ENCODE data around the gene PPM1F. TPM values are rescaled to one million over a fixed set of nuclear protein-coding genes. Genes with fewer than 3 reads are reported as not detected.

Gene PPM1F
- total RNA-seq, 1 experiment from 2014 or later, result 21.1 TPM

DNA sequence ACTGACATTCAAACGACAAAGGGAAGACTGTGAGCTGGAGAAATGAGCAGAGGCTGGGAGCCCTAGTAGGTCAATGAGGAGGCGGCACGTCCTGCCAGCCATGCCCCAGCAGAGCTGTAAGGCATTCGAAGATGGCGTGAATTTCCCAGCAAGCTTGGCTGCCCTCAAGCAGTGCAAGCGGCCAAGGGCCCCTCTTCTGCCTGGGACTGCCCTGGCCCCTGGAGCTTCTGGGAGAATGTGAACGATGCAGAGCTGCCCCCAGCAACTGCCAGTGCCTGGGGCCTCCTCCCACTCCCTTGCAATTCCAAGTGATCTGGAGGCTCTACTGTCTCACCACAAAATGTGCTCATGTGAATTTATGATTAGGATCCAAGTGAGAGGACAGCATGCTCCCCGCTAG, 4.3 kb downstream of the PPM1F start:
- no peak overlapping the region for H4K8ac ChIP-seq (replicated peaks; ENCODE audit: insufficient read length, low read depth, low read length)
- H3K27ac ChIP-seq (ENCODE audit: insufficient read length, low read depth, low read length), result no peak overlapping the region
- H2BK5ac ChIP-seq (ENCODE audit: insufficient read length, low read length), result no peak overlapping the region
- no peak overlapping the region for H3K9ac ChIP-seq (ENCODE audit: extremely low read depth, insufficient read length, low read length)
- no peaks in the 10 kb centered on the region for H3K79me2 ChIP-seq (ENCODE audit: insufficient read depth, low read length)
- no CpG with 5 or more reads among the region's 8 CpGs for WGBS (ENCODE audit: extremely low coverage, insufficient read length, low lambda C conversion rate)
- TF ChIP-seq, protein P1, sequence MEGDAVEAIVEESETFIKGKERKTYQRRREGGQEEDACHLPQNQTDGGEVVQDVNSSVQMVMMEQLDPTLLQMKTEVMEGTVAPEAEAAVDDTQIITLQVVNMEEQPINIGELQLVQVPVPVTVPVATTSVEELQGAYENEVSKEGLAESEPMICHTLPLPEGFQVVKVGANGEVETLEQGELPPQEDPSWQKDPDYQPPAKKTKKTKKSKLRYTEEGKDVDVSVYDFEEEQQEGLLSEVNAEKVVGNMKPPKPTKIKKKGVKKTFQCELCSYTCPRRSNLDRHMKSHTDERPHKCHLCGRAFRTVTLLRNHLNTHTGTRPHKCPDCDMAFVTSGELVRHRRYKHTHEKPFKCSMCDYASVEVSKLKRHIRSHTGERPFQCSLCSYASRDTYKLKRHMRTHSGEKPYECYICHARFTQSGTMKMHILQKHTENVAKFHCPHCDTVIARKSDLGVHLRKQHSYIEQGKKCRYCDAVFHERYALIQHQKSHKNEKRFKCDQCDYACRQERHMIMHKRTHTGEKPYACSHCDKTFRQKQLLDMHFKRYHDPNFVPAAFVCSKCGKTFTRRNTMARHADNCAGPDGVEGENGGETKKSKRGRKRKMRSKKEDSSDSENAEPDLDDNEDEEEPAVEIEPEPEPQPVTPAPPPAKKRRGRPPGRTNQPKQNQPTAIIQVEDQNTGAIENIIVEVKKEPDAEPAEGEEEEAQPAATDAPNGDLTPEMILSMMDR (conservative IDR thresholded peaks at IDR 0.05), result no peak
- H3K18ac ChIP-seq (ENCODE audit: insufficient read length, low read depth, low read length), result no peak overlapping the region
- H3K56ac ChIP-seq (ENCODE audit: insufficient read length, low read depth, low read length), result no peak overlapping the region
- H3K27me3 ChIP-seq (ENCODE audit: insufficient read depth, low read length), result no peaks in the 10 kb centered on the region; the same call in 1 of the 2 replicates
- H2BK20ac ChIP-seq (ENCODE audit: low read depth, low read length, poor library complexity, severe bottlenecking), result no peak overlapping the region
- no peak overlapping the region for H3K27ac Mint-ChIP-seq
- H2AK5ac ChIP-seq (ENCODE audit: insufficient read length, low read length), result no peak overlapping the region
- H2BK120ac ChIP-seq (ENCODE audit: low read depth, low read length, poor library complexity, severe bottlenecking), result no peak overlapping the region
- H3K79me1 ChIP-seq (ENCODE audit: insufficient read depth, low read depth, low read length, poor library complexity, severe bottlenecking), result no peaks in the 10 kb centered on the region
- H2BK15ac ChIP-seq (ENCODE audit: low read depth, low read length), result no peak overlapping the region
- no peak overlapping the region for H4K91ac ChIP-seq (ENCODE audit: insufficient read length, low read depth, low read length)
- H3K4me2 ChIP-seq (ENCODE audit: insufficient read depth, insufficient read length, low read length), result no peak overlapping the region
- peaks cover 6 to 17% (median 12%) of the 10 kb centered on the region in 3 experiments for H3K36me3 Mint-ChIP-seq (ENCODE audit: insufficient read depth in 1 of 3, low read depth in 3 of 3)
- no peak overlapping the region for H2BK12ac ChIP-seq (ENCODE audit: insufficient read length, low read depth, low read length)
- H3K23me2 ChIP-seq (ENCODE audit: insufficient read length, low read depth, low read length, poor library complexity, severe bottlenecking), result peaks cover 3% of the 10 kb centered on the region
- H3K4me1 ChIP-seq (ENCODE audit: insufficient read depth, low read length), result peaks cover 2% of the 10 kb centered on the region; the same call in 1 of the 2 replicates
- peaks cover 0 to 3% of the 10 kb centered on the region in 2 experiments; a peak in 2 of 5 replicates for H3K9me3 Mint-ChIP-seq
- no peak overlapping the region for H3K4ac ChIP-seq (ENCODE audit: low read depth, low read length)
- H3K27me3 Mint-ChIP-seq (ENCODE audit: low read depth), result peaks cover 21% of the 10 kb centered on the region
- H3K9me3 ChIP-seq (ENCODE audit: control insufficient read depth, low read depth, low read length), result no peaks in the 10 kb centered on the region
- no peak overlapping the region for H3K14ac ChIP-seq (ENCODE audit: insufficient read depth, low read length)
- no peak overlapping the region for H3K23ac ChIP-seq (ENCODE audit: insufficient read length, low read depth, low read length)
- peaks cover 15 to 27% of the 10 kb centered on the region in 2 experiments for H3K4me1 Mint-ChIP-seq
- no peak overlapping the region for H3K4me3 Mint-ChIP-seq
- H4K5ac ChIP-seq (ENCODE audit: insufficient read length, low read depth, low read length), result no peak overlapping the region
- no peaks in the 10 kb centered on the region for H4K20me1 ChIP-seq (ENCODE audit: control insufficient read depth, insufficient read depth, insufficient read length)
- no peak overlapping the region for H3T11ph ChIP-seq (ENCODE audit: low read length)
- H2AFZ ChIP-seq (ENCODE audit: low read length), result no peak overlapping the region
- DNase-seq, result no peak

Data from H9 (cell line).